GM12872 (cell line): ENCODE measurements around the gene TTC33.

Source experiments
- CTCF ChIP-seq: IDR thresholded peaks from 3 replicates; pipeline ENCODE4 v1.5.1; 2011; ENCODE audit warnings: low read depth, mild to moderate bottlenecking, low read length, moderate library complexity; ENCODE audit not compliant: insufficient read depth

Gene TTC33

GRCh38 chr5:40547557-40547956 lies 208.2 kb downstream of the TTC33 start:
- TF ChIP-seq CTCF = no peak

GRCh38 chr5:40540301-40540700 lies 215.5 kb downstream of the TTC33 start:
- no peak for TF ChIP-seq CTCF

GRCh38 chr5:40524677-40525076 lies 231.1 kb downstream of the TTC33 start:
- TF ChIP-seq CTCF = no peak

GRCh38 chr5:40521925-40522324 lies 233.8 kb downstream of the TTC33 start:
- no peak for TF ChIP-seq CTCF

- no peak for TF ChIP-seq CTCF
Measured at GRCh38 chr5:40521108-40521785, 234.5 kb downstream of the TTC33 start.

- TF ChIP-seq CTCF = no peak
Measured at GRCh38 chr5:40518485-40518917, 237.3 kb downstream of the TTC33 start.

GRCh38 chr5:40515476-40515875 lies 240.3 kb downstream of the TTC33 start:
- TF ChIP-seq CTCF = no peak
